ENCODE data around the gene MLF1. TPM values are rescaled to one million over a fixed set of nuclear protein-coding genes. Genes with fewer than 3 reads are reported as not detected.

MLF1 gene
- total RNA-seq, 1 experiment from 2014 or later: 43.7 TPM

DNA sequence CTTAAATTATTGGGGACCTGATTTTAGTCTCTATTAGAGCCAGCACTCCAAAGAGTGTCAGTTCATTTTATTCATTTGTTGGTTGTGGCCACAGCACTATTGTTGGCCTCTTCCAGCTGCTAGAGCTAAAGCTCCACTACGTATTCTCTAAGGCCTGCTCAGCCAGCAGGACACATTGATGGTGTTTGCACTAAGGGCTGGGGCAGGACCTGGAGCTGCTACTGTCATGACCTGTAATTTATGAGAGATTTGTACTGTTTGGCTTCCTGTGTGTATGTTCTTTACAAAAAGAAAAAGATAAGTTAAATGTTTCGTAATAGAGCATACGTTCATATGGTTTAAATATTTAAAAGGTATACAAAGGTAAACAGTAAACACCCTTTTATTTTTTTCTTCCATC is 81.5 kb downstream of the MLF1 start:
- H3K4me3 ChIP-seq (replicated peaks in 1 of 2; ENCODE audit: low read depth in 1 of 2, low read length in 2 of 2): no peak overlapping the region
- no peak overlapping the region for H3K4me2 ChIP-seq (ENCODE audit: low read length)
- no peaks in the 10 kb centered on the region for H3K9me3 ChIP-seq (ENCODE audit: control insufficient read depth in 1 of 2, insufficient read depth in 1 of 2, low read depth in 1 of 2, low read length in 2 of 2)
- DNase-seq (ENCODE audit: low read depth, low spot score) (no peak), ATAC-seq (no peak)
- BruUV-seq (replicated peaks): no TSS peak
- H4K20me1 ChIP-seq (ENCODE audit: insufficient read depth): peaks cover 3% of the 10 kb centered on the region; the same call in 1 of the 2 replicates
- ChIA-PET CTCF (interaction anchor here (0.6 kb wide), 1 partner anchor 139 kb away, joined by 3 read pairs; no protein-coding TSS in a partner anchor), RAD21 (ENCODE audit: low non-redundant PET in 1 of 2, low total read pairs in 2 of 2, uncharacterized antibody in 2 of 2, unreplicated experiment in 2 of 2) (no interaction called here), POLR2A (no interaction called here)
- H3K4me1 ChIP-seq (ENCODE audit: control insufficient read depth in 1 of 2, insufficient read depth in 2 of 2, low read length in 2 of 2): peaks cover 0 to 8% of the 10 kb centered on the region in 2 experiments; a peak in 1 of 4 replicates
- H3K9me2 ChIP-seq (ENCODE audit: insufficient read depth): no peaks in the 10 kb centered on the region
- TF ChIP-seq, protein P1, sequence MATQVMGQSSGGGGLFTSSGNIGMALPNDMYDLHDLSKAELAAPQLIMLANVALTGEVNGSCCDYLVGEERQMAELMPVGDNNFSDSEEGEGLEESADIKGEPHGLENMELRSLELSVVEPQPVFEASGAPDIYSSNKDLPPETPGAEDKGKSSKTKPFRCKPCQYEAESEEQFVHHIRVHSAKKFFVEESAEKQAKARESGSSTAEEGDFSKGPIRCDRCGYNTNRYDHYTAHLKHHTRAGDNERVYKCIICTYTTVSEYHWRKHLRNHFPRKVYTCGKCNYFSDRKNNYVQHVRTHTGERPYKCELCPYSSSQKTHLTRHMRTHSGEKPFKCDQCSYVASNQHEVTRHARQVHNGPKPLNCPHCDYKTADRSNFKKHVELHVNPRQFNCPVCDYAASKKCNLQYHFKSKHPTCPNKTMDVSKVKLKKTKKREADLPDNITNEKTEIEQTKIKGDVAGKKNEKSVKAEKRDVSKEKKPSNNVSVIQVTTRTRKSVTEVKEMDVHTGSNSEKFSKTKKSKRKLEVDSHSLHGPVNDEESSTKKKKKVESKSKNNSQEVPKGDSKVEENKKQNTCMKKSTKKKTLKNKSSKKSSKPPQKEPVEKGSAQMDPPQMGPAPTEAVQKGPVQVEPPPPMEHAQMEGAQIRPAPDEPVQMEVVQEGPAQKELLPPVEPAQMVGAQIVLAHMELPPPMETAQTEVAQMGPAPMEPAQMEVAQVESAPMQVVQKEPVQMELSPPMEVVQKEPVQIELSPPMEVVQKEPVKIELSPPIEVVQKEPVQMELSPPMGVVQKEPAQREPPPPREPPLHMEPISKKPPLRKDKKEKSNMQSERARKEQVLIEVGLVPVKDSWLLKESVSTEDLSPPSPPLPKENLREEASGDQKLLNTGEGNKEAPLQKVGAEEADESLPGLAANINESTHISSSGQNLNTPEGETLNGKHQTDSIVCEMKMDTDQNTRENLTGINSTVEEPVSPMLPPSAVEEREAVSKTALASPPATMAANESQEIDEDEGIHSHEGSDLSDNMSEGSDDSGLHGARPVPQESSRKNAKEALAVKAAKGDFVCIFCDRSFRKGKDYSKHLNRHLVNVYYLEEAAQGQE (IDR thresholded peaks at IDR 0.05; ENCODE audit: low read depth): no peak
- TF ChIP-seq SIN3A (IDR thresholded peaks at IDR 0.05; ENCODE audit: low read depth) (no peak), POLR2A (IDR thresholded peaks at IDR 0.05; ENCODE audit: borderline replicate concordance, extremely low read depth, insufficient read depth, insufficient read length) (no peak), ZFX (IDR thresholded peaks at IDR 0.05) (no peak), TCF7L2 (IDR thresholded peaks at IDR 0.05; ENCODE audit: borderline replicate concordance, extremely low read depth, insufficient read depth, insufficient read length) (no peak), RAD21 (IDR thresholded peaks at IDR 0.05; ENCODE audit: low read depth) (no peak), ATF3 (IDR thresholded peaks at IDR 0.05) (no peak), CBX3 (IDR thresholded peaks at IDR 0.05; ENCODE audit: low read depth) (no peak), EZH2 (IDR thresholded peaks at IDR 0.05) (no peak), SP1 (IDR thresholded peaks at IDR 0.05; ENCODE audit: low read depth) (no peak), YY1 (IDR thresholded peaks at IDR 0.05; ENCODE audit: extremely low read depth, insufficient replicate concordance, low read depth, low read length) (no peak), EZH2phosphoT487 (IDR thresholded peaks at IDR 0.05; ENCODE audit: borderline replicate concordance) (no peak), CEBPB (IDR thresholded peaks at IDR 0.05; ENCODE audit: low read depth) (no peak)
- TF ChIP-seq, protein P2, sequence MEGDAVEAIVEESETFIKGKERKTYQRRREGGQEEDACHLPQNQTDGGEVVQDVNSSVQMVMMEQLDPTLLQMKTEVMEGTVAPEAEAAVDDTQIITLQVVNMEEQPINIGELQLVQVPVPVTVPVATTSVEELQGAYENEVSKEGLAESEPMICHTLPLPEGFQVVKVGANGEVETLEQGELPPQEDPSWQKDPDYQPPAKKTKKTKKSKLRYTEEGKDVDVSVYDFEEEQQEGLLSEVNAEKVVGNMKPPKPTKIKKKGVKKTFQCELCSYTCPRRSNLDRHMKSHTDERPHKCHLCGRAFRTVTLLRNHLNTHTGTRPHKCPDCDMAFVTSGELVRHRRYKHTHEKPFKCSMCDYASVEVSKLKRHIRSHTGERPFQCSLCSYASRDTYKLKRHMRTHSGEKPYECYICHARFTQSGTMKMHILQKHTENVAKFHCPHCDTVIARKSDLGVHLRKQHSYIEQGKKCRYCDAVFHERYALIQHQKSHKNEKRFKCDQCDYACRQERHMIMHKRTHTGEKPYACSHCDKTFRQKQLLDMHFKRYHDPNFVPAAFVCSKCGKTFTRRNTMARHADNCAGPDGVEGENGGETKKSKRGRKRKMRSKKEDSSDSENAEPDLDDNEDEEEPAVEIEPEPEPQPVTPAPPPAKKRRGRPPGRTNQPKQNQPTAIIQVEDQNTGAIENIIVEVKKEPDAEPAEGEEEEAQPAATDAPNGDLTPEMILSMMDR (IDR thresholded peaks at IDR 0.05 in 2 of 3, conservative IDR thresholded peaks at IDR 0.05 in 1 of 3; ENCODE audit: borderline replicate concordance in 1 of 3, insufficient read depth in 1 of 3, low read depth in 2 of 3, low read length in 2 of 3): no peak
- TF ChIP-seq, protein P3, sequence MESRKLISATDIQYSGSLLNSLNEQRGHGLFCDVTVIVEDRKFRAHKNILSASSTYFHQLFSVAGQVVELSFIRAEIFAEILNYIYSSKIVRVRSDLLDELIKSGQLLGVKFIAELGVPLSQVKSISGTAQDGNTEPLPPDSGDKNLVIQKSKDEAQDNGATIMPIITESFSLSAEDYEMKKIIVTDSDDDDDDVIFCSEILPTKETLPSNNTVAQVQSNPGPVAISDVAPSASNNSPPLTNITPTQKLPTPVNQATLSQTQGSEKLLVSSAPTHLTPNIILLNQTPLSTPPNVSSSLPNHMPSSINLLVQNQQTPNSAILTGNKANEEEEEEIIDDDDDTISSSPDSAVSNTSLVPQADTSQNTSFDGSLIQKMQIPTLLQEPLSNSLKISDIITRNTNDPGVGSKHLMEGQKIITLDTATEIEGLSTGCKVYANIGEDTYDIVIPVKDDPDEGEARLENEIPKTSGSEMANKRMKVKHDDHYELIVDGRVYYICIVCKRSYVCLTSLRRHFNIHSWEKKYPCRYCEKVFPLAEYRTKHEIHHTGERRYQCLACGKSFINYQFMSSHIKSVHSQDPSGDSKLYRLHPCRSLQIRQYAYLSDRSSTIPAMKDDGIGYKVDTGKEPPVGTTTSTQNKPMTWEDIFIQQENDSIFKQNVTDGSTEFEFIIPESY (IDR thresholded peaks at IDR 0.05; ENCODE audit: extremely low read depth, insufficient replicate concordance, low read length): no peak
- TF ChIP-seq, protein P4, sequence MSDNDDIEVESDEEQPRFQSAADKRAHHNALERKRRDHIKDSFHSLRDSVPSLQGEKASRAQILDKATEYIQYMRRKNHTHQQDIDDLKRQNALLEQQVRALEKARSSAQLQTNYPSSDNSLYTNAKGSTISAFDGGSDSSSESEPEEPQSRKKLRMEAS (IDR thresholded peaks at IDR 0.05): no peak
- intact Hi-C loops (cut with micrococcal nuclease): no loop called here
- no peak overlapping the region for H3K27ac ChIP-seq (ENCODE audit: low read depth, low read length)
- H3K27me3 ChIP-seq (ENCODE audit: insufficient read depth, low read length): no peaks in the 10 kb centered on the region
- H3K36me3 ChIP-seq (ENCODE audit: control insufficient read depth in 1 of 2, insufficient read depth in 2 of 2, low read length in 2 of 2): peaks cover 26 to 28% of the 10 kb centered on the region in 2 experiments
- H3K79me2 ChIP-seq (ENCODE audit: insufficient read depth, low read length): peaks cover 40% of the 10 kb centered on the region
- H2AFZ ChIP-seq (ENCODE audit: low read depth, low read length, poor library complexity, severe bottlenecking): no peak overlapping the region
- H3K9ac ChIP-seq (ENCODE audit: low read length): no peak overlapping the region

All from HCT116 (cell line).